NCI-H2081 (cell line): ENCODE data around the gene PRDM15.

Experiments
- DNase-seq, 2 experiments: peaks; one replicate each; lab custom pipeline; 2025; lab: John Stamatoyannopoulos, UW

Gene PRDM15

DNA sequence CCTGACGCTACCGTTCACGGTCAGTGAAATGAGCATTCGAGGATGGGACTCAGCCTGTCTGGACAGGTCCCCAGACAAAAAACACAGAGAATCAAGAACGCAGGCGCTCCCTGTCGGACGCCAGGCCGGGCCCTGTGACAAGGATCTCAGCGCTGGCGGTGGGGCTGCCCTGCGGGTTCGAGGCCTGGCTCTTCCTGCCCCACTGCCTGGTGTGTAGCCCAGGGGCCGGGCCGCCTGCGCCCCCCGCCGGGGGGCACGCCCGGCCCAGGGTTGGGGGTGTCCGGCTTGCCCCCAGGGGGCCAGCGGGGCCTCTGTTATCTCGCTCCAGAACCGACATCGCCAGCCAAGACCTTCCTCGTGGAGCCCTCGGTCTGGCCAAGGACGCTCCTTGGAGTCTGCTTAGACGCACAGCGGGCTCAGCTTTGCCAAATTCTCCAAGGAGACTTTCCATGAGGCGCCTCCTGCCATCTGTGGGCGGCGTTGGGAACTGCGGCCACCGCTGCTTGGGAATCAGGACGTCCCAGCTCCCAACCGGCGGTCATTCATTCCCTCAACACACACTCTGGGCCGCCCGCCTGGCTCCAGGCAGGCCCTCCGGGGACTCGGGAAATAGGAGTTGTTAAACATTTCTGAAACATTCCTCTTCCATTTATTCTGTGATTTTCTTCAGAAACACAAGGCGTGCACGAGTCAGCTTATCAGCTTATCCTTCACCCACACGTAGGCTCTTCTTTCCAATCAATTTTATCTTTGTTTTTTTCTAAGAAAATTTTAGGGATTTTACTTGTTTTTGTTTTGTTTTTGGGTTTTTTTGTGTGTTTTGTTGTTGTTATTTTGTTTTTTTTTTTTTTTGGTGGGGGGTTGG is 101.0 kb downstream of the PRDM15 start:
- DNase-seq = no peak

DNA sequence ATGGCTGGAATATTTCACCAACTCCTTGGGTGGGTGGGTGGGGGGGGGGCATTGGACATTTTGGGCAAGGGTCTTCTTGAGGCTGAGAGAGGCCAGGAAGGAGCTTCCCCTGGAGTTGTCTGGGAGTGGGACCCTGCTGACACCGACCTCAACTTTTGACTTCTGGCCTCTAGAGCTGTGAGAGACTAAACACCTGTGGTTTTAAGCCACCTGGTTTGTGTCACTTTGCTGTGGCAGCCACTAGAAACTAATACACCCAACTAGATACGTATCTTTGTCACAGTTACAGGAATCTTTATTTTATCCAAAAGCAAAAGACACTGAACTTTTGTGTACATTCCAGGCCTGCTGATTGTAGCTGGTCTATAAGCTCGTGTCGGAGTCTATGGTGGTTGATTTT is 102.4 kb downstream of the PRDM15 start:
- no peak for DNase-seq

DNA sequence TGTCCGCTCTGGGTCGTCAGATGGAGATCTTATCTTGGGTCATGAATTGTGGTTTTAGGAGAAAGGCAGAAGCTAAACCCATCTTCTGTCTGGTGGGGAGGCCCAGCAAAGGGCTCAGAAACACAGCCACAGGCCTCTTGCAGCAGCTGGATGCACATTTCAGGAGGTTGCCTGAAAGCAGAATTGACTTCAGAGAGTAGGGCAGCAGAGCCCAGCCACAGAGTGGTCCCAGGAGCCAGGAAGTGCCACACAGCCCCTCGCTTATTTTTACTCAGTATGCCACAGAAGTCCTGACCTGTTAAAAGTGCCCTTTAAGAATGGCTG is 104.0 kb downstream of the PRDM15 start:
- DNase-seq = no peak

DNA sequence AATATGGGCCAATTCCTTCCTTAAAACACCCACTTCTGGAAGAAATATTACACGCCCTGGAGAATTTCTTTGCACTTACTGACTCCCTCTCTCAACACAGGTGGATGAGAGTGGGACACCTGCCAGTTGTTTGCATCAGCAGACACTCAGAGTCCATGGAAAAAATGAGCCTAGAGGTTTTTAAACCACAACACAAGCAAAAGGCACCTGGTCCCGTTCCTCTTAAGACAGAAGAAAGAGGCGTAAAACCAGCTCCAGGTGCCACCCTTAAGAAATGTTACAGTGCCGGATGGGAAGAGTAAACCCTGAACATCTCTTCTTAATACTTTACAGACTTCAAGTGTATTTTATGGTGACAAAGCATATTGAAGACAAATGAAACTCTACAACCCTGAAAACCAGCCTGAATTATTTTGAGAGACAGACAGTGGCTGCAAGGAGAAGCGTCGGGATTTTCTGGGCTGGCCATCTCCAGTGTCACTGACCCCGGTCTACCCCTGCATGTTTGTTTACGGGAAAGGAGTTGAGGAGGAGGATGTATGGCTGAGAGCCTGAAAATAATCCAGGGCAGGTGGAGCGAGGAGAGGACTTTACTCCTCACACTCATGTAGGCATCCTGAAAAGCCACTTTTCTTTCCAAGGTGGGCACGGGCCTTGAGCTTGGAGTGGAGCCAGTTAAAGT is 104.5 kb downstream of the PRDM15 start:
- DNase-seq = no peak

DNA sequence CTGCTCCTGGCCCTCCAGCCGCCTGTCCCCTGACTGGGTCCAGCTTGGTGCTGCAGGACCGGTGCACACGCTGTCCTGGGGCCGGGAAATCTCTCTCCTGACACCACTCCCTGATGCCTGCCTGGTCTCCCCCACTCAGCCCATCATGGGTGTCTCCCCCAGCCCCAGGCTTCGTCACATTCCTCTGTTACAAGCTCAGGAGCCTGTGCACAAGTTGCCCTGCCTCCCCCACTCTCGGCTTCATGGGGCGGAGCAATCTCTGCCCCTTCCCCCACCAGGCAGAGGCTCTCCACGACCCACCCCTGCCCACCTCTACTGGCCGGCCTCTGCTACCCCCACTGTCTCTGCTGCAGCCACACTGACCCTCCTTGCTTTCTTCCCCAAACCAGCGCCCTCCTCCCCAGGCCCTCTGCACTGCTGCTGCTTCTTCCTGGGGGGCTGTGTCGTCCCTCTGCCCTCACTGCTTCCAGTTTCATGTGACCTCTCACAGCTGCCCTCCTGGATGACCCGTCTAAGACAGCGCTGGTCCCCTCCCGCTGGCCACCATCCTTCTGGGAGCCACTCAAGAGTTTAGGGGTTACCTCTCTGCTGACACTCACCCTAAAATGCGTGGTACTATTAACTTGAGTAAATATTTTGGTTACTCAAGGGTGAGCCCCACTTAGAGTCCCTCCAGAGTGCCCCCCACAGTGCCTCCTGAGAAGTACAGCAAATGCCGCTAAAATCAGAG is 106.6 kb downstream of the PRDM15 start:
- DNase-seq = no peak

DNA sequence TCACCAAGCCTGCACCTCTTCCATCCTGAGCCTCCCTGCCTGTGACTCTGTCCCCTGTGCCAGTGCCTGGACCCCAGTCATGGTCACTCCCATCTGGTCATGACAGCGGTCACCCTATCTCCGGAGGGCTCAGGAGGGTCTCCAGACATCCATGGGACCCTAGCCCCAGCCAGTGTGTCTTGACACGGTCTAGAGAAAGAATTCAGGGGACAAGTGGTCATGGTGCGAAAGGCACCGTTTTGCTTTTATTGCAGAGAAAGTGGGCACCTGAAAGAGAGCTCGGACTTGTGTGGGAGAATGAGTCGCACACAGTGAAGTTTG is 107.6 kb downstream of the PRDM15 start:
- DNase-seq = no peak

DNA sequence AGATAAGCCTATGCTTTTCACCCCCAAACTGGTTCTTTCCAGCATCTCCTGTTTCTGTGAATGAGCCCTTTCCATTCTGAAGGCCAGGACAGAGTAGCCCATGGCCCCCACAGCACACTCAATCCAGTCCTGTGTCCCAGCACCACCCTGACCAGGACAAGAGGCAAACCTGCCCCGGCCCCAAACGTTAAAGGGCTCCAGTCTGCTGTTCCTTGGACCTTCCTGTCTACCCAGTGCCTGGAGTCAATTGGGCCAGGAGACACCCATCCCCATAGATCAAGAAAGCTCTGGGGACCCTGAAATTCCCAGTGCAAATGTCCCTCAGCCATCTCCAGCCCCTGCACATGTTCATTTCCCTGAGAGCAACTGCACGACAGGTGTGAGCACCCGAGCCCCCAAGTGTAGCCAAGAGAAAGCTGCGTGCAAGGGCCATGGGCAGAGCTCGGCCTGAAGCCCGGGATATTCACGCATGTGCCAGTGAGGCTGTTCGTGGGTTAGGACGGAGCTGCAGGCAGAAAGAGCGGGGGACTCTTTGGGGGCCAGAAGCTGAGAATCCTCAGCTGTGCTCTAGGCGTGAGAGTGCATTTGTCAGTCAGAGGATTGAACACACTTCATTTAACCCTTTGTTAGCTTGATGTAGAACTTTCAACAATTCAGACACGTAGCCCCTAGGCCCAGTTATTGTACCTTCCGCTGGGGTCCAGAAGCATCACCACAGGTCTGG is 108.1 kb downstream of the PRDM15 start:
- DNase-seq = no peak

DNA sequence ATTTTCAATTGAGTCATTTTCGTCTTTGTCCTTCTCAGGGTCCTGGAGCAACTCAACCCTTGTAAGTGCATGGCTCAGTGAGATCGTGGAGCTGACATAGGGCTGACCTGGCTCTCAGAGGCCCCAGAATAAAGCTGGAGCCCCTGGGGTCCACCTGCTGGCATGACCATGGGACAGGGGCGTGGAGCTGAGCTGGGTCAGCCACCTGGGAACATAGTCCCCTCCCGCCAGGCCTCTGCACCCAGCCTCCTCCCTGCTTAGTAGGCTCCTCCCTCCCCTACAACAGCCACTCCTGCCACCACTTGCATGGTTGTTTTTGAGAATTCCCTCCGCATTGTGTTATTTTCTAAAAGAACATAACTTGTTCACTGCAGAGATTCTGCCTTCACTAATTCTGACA is 109.2 kb downstream of the PRDM15 start:
- no peak for DNase-seq

DNA sequence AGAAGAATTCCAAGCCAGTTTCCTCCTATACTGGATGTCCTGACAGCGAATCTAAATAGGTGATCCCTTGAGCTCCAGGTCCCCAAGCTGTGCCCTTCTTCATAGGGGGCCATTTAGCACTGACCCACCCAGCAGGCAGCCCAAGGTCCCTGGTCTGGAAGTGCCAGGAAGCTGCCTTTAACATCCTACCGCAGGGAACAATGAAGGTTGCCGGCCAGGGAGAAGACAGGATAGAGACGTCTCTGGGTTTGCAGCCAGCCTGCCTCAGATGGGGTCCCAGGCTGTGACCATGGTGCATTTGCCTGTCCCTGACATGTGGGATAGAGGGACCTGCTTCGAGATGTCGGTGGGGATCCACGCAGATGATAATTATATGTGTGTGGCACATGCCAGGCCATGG is 109.6 kb downstream of the PRDM15 start:
- DNase-seq = no peak

DNA sequence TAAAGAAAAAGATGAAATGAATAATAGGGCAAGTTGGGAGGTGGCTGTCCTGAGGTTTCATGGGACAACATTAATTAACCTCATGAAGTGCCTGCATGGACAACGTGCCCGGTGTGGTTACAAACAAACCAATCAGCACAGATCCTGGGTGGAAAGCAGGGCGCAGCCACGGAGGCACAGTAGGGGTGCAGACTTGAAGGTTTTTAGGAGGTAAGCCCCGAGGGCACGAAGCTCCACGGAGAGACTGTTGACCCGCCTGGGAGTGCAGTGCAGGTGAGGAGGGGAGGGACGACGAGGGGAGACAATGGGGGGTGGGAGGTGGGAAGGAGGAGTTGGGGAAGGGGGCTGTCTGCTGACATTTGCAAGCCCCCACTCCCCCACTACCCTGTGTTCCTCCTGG is 110.0 kb downstream of the PRDM15 start:
- DNase-seq = no peak

DNA sequence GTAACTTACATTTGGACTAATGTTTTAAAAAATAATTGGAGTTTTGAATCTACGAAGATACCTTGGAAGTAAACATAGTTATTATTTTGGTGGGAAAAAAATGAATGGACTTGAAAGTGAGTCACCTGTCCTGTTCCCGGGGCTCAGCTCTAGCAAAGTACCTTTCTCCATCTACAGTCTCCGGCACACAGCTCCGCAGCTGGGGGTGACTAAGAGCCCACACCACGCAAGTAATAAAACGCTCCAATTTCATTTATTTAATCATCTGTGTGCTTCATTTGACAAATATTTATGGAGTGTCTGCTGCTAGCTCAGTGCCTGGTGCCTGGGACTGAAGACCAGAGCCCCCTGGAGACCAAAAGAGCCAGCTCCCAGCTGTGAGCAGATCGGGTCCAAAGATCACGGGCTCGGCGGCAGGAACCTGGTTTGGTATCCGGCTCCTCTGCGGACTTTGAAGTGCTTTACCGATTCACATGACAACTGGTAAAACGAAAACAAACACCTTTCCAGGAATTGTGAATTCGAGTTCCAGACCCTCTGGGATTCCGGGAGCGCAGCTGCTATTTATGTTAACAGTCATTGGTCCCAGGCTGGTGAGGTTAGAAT is 110.6 kb downstream of the PRDM15 start:
- DNase-seq = peak in 1 of 2 experiments; percentile 24

DNA sequence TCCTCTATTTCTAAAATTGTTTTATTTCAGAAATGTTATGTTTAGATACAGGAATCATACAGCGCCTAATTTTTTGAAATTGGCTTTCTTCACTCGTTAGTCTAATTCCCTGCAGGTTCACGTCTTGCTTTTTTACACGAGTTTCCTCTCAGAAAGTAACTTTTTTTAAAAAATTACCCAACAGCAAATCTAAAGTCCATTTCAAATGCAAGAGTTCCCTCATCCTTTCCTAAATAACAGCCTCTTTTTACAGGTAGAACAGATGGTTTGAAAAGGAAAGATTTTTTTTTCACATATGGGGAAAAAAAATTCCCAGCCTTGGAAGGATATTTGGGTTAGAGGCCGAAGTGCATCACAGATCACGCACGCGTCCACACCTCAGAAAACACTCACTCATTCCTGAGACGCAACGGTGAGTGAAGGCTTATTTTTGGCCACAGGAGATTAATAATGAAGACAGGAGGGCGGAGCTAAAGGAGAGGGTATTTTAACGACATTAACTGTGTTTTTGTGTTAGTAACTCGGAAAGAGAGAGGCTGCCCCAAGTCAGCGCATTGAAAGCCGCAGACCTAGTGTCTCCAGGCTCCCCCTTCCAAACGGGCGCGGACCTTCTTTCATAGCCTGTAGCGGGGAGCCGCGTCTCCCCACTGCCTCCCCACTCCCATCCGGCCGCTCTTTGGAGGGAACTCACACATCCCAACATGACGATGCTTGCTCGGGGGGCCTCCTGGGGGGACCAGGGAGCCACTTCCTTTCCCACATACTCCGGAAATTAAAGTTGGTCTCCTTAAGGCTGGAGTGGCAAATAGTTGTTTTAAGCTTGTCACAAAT is 111.3 kb downstream of the PRDM15 start:
- DNase-seq = no peak

DNA sequence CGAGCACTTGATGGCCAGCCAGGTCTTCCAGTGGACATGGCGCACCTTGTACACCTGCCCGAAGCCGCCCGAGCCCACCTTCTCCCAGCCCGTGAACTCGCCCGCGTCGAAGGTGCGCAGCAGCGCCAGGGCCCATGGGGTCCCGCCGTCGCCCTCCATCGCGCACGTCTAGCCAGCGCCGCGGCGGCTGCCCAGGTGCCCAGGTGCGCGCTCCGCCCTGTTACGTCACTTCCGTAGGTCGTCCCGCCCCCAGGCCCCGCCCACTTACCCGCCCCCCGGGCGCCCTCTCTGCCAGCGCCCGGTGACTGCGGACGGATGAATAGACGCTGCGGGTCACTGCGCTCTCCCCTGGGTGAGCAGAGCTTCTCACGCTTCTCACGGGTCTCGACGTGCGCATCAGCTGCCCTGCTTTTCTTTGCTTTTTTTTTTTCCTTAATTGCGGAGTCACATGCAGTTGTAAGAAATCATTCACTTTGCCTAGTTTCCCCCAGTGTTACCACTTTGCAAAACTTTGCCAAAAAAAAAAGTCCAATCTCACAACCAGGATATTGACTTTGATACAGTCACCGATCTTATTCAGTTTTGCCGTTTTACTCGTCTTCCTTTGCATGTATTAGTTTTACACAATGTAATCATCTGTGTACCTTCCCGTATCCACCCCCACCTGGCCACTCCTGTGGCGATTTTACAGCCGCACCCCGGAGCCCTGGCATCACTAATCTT is 112.1 kb downstream of the PRDM15 start, which contains the start of gene RIPK4:
RIPK4 (minus strand) TSS at position 170 of the 723 bp plus-strand sequence; CDS start at position 159, 11 bp downstream.
- DNase-seq = peak; percentile 76 to 79

DNA sequence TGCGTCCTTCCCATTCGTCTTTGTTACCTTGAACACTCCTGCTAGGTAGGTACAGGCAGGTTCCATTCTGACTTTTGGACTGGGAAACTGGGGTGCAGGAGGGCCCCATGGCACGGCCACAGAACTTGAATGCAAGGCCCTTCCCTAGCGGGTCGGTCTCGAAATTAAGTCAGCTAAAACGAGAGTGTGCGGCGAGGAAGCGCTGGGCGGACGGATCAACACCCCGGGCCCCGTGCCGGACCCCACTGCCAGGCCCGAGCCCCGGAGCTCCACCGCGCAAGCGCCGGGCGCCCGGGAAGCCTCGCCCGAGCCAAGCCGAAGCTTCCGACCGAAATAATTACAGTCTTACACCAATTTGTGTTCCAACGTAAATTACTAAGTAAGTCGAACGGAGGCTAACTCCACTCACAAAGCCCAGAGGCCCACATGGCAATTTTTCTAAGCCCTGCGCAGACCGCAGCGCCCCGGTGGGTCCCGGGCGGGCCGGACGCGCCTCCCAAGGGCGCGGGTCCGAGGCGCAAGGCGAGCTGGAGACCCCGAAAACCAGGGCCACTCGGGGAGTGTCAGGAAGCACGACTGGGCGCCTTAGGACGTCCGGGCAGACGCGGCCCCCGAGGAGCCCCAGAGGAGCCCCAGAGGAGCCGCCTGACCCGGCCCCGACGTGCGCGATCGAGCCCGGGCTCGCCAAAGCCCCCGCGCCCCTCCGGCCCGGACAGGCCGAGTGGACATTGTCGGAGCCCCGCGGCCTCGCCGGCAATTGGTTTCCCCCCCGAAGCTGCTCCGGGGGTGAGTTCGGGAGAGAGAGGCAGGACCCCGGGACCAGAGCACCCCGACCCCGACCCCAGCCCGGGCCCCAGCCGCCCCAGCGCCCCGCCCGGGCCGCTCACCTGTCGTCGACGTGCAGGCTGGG is 112.9 kb downstream of the PRDM15 start:
- peak in 1 of 2 experiments; percentile 42 for DNase-seq

DNA sequence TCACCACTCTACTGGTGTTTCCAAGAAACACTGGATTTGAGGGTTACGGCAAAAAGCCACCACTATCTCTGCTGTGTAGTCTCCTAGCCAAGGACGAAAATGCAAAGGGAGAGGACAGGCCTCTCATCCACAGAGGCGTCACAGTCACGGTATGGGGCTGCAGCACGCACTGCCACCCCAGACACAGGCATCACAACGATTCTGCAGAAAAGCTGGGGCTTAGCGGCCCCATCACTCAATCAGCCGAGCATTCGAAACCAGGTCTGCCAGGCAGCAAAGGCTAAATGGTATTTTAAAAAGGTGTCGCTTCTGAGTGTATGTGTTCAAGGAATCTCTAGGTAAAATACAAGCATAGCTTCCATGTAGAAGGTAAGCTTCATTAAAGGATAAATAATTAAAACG is 113.7 kb downstream of the PRDM15 start:
- no peak for DNase-seq

DNA sequence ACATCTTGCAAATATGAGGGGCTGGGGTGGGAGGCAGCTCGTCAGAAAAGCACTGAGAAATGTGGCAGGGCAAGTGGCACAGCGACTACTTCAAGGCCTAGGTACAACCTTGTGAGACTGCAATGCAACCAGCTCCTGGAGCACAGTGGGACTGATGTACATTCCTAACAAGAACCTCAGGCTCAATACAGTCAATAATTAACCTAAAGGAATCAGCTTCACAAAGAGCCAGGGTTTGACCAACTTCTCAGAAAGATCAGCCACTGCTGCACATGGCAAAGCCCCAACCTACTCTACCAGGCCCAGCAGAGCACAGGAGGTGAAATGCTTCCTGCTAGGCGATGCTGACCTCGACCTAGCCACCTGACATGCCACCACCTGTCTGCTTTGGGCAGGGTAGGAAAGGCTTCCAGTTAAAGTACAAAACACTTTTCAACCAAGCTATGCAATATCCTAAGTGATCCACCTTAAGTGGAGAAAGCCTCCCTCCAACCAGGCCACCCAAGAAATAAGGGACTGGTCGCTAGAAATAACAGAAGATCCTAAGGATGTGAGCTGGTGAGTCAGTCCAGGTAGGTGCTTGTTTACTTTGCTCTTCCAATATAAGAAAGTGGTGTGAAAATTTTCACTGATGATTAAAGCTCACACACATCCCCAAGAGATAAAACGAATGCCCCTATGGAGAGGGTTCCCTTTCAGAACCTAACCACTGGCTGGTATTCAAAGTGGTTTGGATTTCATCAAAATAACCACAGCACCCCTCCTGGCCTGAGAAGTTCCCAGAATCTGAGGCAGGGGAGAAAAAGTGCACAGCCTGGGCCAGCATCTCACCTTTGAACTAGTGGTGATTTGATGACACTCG is 114.4 kb downstream of the PRDM15 start:
- no peak for DNase-seq

DNA sequence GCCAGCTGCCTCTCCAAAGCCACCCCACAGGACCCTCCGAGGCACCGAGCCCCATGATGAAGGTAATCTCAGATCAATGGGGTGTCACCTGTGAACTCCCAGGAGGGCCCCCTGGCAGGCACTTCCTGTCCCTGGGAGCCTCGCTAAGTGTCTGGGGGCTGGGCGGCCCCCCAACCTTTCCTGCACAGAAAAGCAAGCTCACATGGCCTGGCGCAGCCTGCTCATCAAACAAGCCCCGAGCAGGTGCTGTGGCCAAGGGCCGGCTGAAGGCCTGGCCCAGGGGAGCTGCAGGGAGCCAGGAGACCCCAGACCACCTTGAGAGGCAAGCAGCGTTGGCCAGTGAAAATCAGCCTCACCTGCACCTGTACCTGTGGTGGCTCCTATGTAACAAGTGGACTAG is 115.1 kb downstream of the PRDM15 start:
- DNase-seq = no peak

DNA sequence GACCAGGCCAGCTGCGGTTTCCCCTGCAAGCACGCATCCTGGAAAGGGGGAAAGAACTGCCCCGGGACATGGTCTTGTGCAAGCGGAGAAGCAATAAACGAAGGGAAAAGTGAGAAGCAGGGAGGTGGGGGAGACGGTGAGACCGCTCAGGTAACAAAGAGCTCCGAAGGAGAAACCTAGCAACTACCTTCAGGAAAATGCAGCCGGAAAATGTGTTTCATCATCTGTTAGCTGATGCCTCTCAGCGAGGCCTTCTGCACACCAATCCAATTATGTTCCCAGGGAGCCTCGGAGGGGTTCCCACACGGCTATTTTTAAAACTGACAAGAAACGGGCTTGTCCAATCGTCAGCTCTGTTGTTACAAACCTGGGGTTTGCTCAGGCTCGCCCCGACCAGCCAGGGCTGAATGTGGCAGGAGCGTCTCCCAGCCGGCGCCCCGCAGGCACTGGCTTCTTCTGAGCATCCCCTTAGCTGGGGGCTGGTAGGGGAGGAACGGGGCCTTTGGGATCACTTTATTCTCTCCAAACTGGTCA is 115.7 kb downstream of the PRDM15 start:
- DNase-seq = peak in 1 of 2 experiments; percentile 39
